Measurements from ENCODE around the gene EID3. TPM values are rescaled to one million over a fixed set of nuclear protein-coding genes. Genes with fewer than 3 reads are reported as not detected.

Gene EID3
- total and polyA plus RNA-seq, 10 of the 15 experiments (the other 5 are each of a cell fraction or from before 2014, with no cell fraction given) = 0.92 to 7.0 (median 4.3) TPM

DNA sequence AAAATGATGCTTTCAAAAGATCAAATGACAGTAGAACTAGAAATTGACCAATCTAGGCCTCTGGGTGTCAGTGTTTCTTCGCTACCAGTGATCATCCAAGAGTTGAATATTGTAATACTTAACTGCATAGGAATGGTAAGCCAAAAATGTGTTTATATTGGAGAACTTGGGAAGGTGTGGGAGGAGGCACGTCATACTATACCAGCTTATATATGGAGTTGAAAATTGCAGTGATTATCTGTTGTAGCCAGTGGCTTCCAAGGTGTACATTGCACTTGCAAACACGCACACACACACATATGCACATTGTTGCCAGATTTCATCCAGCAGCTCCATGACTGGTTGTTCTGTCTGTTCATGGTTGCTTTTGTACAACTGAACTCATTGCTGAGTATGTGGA lies 36.1 kb downstream of the EID3 start (continued):
- TF ChIP-seq ATF7 (IDR thresholded peaks at IDR 0.05; ENCODE audit: low read depth) = no peak
- TF ChIP-seq MTA3 (IDR thresholded peaks at IDR 0.05; ENCODE audit: borderline replicate concordance, low read length) = no peak
- TF ChIP-seq SMARCA5 (IDR thresholded peaks at IDR 0.05) = no peak

GRCh38 chr12:104340177-104340576 lies 36.6 kb downstream of the EID3 start:
- no peaks in the 10 kb centered on the region for H3K79me2 ChIP-seq (ENCODE audit: control insufficient read depth, insufficient read depth, low read length)
- intact Hi-C loops (cut with micrococcal nuclease; ENCODE audit: unreplicated experiment) (no loop called here), in situ Hi-C loops (cut with MboI) (no loop called here)
- POLR2A ChIA-PET = no interaction called here
- H3K36me3 ChIP-seq (ENCODE audit: control insufficient read depth in 2 of 2, insufficient read depth in 2 of 2, low read length in 1 of 2) = peaks cover 11 to 43% of the 10 kb centered on the region in 2 experiments
- BruUV-seq (replicated peaks) = no TSS peak
- SMC1A ChIA-PET (ENCODE audit: uncharacterized antibody, unreplicated experiment) = interaction anchor here (1.0 to 1.6 kb wide), 5 partner anchors 9 to 221 kb away, joined by 3 to 4 read pairs (median 3); no protein-coding TSS in a partner anchor
- H3K4me3 ChIP-seq = no peak overlapping the region
- DNase-seq (ENCODE audit: low read depth, low spot score) (no peak), ATAC-seq (no peak), FAIRE-seq (no peak)
- no peak overlapping the region for H3K9ac ChIP-seq (ENCODE audit: control insufficient read depth, insufficient read depth, low read length)
- no peak overlapping the region for H3K4me2 ChIP-seq (ENCODE audit: control insufficient read depth, insufficient read depth)
- H3K27ac ChIP-seq (ENCODE audit: control insufficient read depth, insufficient read depth) = no peak overlapping the region
- CTCF ChIA-PET = interaction anchor here (1.3 to 1.6 kb wide), 2 partner anchors 13 to 42 kb away, joined by 4 to 5 read pairs; no protein-coding TSS in a partner anchor
- no peak overlapping the region for H2AFZ ChIP-seq (ENCODE audit: control insufficient read depth, low read depth, low read length)
- TF ChIP-seq, protein P1, sequence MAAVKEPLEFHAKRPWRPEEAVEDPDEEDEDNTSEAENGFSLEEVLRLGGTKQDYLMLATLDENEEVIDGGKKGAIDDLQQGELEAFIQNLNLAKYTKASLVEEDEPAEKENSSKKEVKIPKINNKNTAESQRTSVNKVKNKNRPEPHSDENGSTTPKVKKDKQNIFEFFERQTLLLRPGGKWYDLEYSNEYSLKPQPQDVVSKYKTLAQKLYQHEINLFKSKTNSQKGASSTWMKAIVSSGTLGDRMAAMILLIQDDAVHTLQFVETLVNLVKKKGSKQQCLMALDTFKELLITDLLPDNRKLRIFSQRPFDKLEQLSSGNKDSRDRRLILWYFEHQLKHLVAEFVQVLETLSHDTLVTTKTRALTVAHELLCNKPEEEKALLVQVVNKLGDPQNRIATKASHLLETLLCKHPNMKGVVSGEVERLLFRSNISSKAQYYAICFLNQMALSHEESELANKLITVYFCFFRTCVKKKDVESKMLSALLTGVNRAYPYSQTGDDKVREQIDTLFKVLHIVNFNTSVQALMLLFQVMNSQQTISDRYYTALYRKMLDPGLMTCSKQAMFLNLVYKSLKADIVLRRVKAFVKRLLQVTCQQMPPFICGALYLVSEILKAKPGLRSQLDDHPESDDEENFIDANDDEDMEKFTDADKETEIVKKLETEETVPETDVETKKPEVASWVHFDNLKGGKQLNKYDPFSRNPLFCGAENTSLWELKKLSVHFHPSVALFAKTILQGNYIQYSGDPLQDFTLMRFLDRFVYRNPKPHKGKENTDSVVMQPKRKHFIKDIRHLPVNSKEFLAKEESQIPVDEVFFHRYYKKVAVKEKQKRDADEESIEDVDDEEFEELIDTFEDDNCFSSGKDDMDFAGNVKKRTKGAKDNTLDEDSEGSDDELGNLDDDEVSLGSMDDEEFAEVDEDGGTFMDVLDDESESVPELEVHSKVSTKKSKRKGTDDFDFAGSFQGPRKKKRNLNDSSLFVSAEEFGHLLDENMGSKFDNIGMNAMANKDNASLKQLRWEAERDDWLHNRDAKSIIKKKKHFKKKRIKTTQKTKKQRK (IDR thresholded peaks at IDR 0.05; ENCODE audit: low read depth, low read length) = no peak
- no peak for TF ChIP-seq NFIC (IDR thresholded peaks at IDR 0.05; ENCODE audit: low read depth, low read length)
- TF ChIP-seq SIN3A (IDR thresholded peaks at IDR 0.05; ENCODE audit: low read depth, low read length) = no peak
- no peak for TF ChIP-seq ZBED1 (IDR thresholded peaks at IDR 0.05; ENCODE audit: borderline replicate concordance)
- TF ChIP-seq LARP7 (IDR thresholded peaks at IDR 0.05) = no peak
- no peak for TF ChIP-seq IRF3 (IDR thresholded peaks at IDR 0.05)
- TF ChIP-seq RELB (IDR thresholded peaks at IDR 0.05; ENCODE audit: low read depth) = no peak
- TF ChIP-seq, protein P2, sequence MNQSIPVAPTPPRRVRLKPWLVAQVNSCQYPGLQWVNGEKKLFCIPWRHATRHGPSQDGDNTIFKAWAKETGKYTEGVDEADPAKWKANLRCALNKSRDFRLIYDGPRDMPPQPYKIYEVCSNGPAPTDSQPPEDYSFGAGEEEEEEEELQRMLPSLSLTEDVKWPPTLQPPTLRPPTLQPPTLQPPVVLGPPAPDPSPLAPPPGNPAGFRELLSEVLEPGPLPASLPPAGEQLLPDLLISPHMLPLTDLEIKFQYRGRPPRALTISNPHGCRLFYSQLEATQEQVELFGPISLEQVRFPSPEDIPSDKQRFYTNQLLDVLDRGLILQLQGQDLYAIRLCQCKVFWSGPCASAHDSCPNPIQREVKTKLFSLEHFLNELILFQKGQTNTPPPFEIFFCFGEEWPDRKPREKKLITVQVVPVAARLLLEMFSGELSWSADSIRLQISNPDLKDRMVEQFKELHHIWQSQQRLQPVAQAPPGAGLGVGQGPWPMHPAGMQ (IDR thresholded peaks at IDR 0.05; ENCODE audit: borderline replicate concordance) = no peak
- TF ChIP-seq PML (IDR thresholded peaks at IDR 0.05; ENCODE audit: low read length) = no peak
- no peak for TF ChIP-seq PKNOX1 (IDR thresholded peaks at IDR 0.05)
- TF ChIP-seq ZNF24 (IDR thresholded peaks at IDR 0.05) = no peak
- TF ChIP-seq TARDBP (IDR thresholded peaks at IDR 0.05; ENCODE audit: borderline replicate concordance) = no peak
- WGBS (ENCODE audit: insufficient coverage, insufficient replicate concordance, low lambda C conversion rate, missing lambda C conversion rate) = 97% methylated on average over 1 of the region's 1 CpG
- RAD21 ChIA-PET (ENCODE audit: unreplicated experiment) = no interaction called here
- H3K9me3 ChIP-seq (replicated peaks; ENCODE audit: control insufficient read depth, insufficient read depth, low read length) = no peaks in the 10 kb centered on the region
- no peaks in the 10 kb centered on the region for H4K20me1 ChIP-seq (ENCODE audit: control insufficient read depth, insufficient read depth)
- no peaks in the 10 kb centered on the region for H3K27me3 ChIP-seq (replicated peaks in 1 of 2; ENCODE audit: control insufficient read depth in 2 of 2, insufficient read depth in 2 of 2, low read length in 1 of 2)
- no peaks in the 10 kb centered on the region for H3K4me1 ChIP-seq (ENCODE audit: control insufficient read depth, insufficient read depth, low read length)

Data from GM12878 (cell line).